ENCODE results near the gene EGFR. TPM values are rescaled to one million over a fixed set of nuclear protein-coding genes. Genes with fewer than 3 reads are reported as not detected.

The EGFR gene
- total RNA-seq, 1 experiment from 2014 or later = 50.0 TPM

GRCh38 chr7:55150166-55150565 is 131.3 kb downstream of the EGFR start:
- ChIA-PET CTCF (no interaction called here), POLR2A (ENCODE audit: unreplicated experiment) (interaction anchor here (0.7 kb wide), 1 partner anchor 105 kb away, joined by 3 read pairs; no protein-coding TSS in a partner anchor)
- Histone ChIP-seq H3F3A (ENCODE audit: low read length, unreplicated experiment) (no peaks in the 10 kb centered on the region), H3K9ac (ENCODE audit: low read length) (no peak overlapping the region), H4K20me1 (ENCODE audit: low read length) (no peaks in the 10 kb centered on the region), H3K4me2 (ENCODE audit: low read length) (no peak overlapping the region), H3K9me3 (ENCODE audit: low read length) (no peaks in the 10 kb centered on the region), H3K27ac (ENCODE audit: low read length) (no peak overlapping the region), H3K36me3 (ENCODE audit: low read depth, low read length) (peaks cover 48% of the 10 kb centered on the region), H3K9me2 (replicated peaks; ENCODE audit: low read length) (no peaks in the 10 kb centered on the region), H3K27me3 (ENCODE audit: low read length) (no peaks in the 10 kb centered on the region), H3K4me1 (ENCODE audit: insufficient read depth, low read length) (no peaks in the 10 kb centered on the region), H3K79me2 (ENCODE audit: low read length) (no peaks in the 10 kb centered on the region), H2AFZ (ENCODE audit: low read length) (no peak overlapping the region), H3K4me3 (ENCODE audit: low read length) (no peak overlapping the region)
- no TSS peak for BruUV-seq (replicated peaks)
- intact Hi-C loops (cut with micrococcal nuclease) = no loop called here
- TF ChIP-seq EZH2phosphoT487 (IDR thresholded peaks at IDR 0.05; ENCODE audit: borderline replicate concordance, low read length) (no peak), EZH2 (IDR thresholded peaks at IDR 0.05; ENCODE audit: low read length, unreplicated experiment) (no peak), CTCF (conservative IDR thresholded peaks at IDR 0.05; ENCODE audit: low read depth, low read length) (no peak)
- DNase-seq (no peak), ATAC-seq (no peak)

GRCh38 chr7:55150709-55151451 is 132.1 kb downstream of the EGFR start:
- no peak overlapping the region for H3K9ac ChIP-seq (ENCODE audit: low read length)
- no peak overlapping the region for H3K4me3 ChIP-seq (ENCODE audit: low read length)
- H3K9me3 ChIP-seq (ENCODE audit: low read length) = no peaks in the 10 kb centered on the region
- no peak for TF ChIP-seq CTCF (conservative IDR thresholded peaks at IDR 0.05; ENCODE audit: low read depth, low read length)
- TF ChIP-seq EZH2 (IDR thresholded peaks at IDR 0.05; ENCODE audit: low read length, unreplicated experiment) = no peak
- no peak for TF ChIP-seq EZH2phosphoT487 (IDR thresholded peaks at IDR 0.05; ENCODE audit: borderline replicate concordance, low read length)
- no peak overlapping the region for H3K27ac ChIP-seq (ENCODE audit: low read length)
- H3K36me3 ChIP-seq (ENCODE audit: low read depth, low read length) = peaks cover 48% of the 10 kb centered on the region
- H3K79me2 ChIP-seq (ENCODE audit: low read length) = no peaks in the 10 kb centered on the region
- CTCF ChIA-PET = no interaction called here
- H3K9me2 ChIP-seq (replicated peaks; ENCODE audit: low read length) = no peaks in the 10 kb centered on the region
- ATAC-seq = no peak
- H3K4me2 ChIP-seq (ENCODE audit: low read length) = no peak overlapping the region
- intact Hi-C loops (cut with micrococcal nuclease) = no loop called here
- POLR2A ChIA-PET (ENCODE audit: unreplicated experiment) = interaction anchor here (0.7 kb wide), 1 partner anchor 105 kb away, joined by 3 read pairs; no protein-coding TSS in a partner anchor
- H4K20me1 ChIP-seq (ENCODE audit: low read length) = no peaks in the 10 kb centered on the region
- no peak overlapping the region for H2AFZ ChIP-seq (ENCODE audit: low read length)
- no TSS peak for BruUV-seq (replicated peaks)
- H3F3A ChIP-seq (ENCODE audit: low read length, unreplicated experiment) = no peaks in the 10 kb centered on the region
- DNase-seq = no peak
- no peaks in the 10 kb centered on the region for H3K27me3 ChIP-seq (ENCODE audit: low read length)
- peaks cover 6% of the 10 kb centered on the region; the same call in 1 of the 2 replicates for H3K4me1 ChIP-seq (ENCODE audit: insufficient read depth, low read length)

- Histone ChIP-seq H3K4me3 (ENCODE audit: low read length) (no peak overlapping the region), H3K4me2 (ENCODE audit: low read length) (no peak overlapping the region), H3F3A (ENCODE audit: low read length, unreplicated experiment) (no peaks in the 10 kb centered on the region), H3K4me1 (ENCODE audit: insufficient read depth, low read length) (peaks cover 23% of the 10 kb centered on the region), H4K20me1 (ENCODE audit: low read length) (no peaks in the 10 kb centered on the region), H3K79me2 (ENCODE audit: low read length) (no peaks in the 10 kb centered on the region), H3K36me3 (ENCODE audit: low read depth, low read length) (peaks cover 40% of the 10 kb centered on the region), H3K9me3 (ENCODE audit: low read length) (no peaks in the 10 kb centered on the region), H3K9ac (ENCODE audit: low read length) (no peak overlapping the region), H3K9me2 (replicated peaks; ENCODE audit: low read length) (no peaks in the 10 kb centered on the region), H2AFZ (ENCODE audit: low read length) (no peak overlapping the region), H3K27me3 (ENCODE audit: low read length) (no peaks in the 10 kb centered on the region), H3K27ac (ENCODE audit: low read length) (no peak overlapping the region)
- ChIA-PET CTCF (no interaction called here), POLR2A (ENCODE audit: unreplicated experiment) (no interaction called here)
- ATAC-seq = no peak
- TF ChIP-seq EZH2 (IDR thresholded peaks at IDR 0.05; ENCODE audit: low read length, unreplicated experiment) = no peak
- TF ChIP-seq CTCF (conservative IDR thresholded peaks at IDR 0.05; ENCODE audit: low read depth, low read length) = no peak
- TF ChIP-seq EZH2phosphoT487 (IDR thresholded peaks at IDR 0.05; ENCODE audit: borderline replicate concordance, low read length) = no peak
- intact Hi-C loops (cut with micrococcal nuclease) = no loop called here
- BruUV-seq (replicated peaks) = no TSS peak
- DNase-seq = no peak
Observed at GRCh38 chr7:55152516-55152915, 133.7 kb downstream of the EGFR start.
